Hepatocyte (in vitro differentiated cells): ENCODE results near the gene COPZ2. TPM values are rescaled to one million over a fixed set of nuclear protein-coding genes. Genes with fewer than 3 reads are reported as not detected.

Experiments used
- DNase-seq: peaks from one replicate; pipeline ENCODE4 v3.0.0-alpha.2; 2016; ENCODE audit warnings: low spot score
- H2AFZ ChIP-seq: fragments of 200-600 bp; sonication (generic); 2 replicates; pipeline ENCODE4 v1.6.0; 2016; ENCODE audit warnings: antibody characterized with exemption, mild to moderate bottlenecking
- H3K27ac ChIP-seq: fragments of 200-600 bp; sonication (generic); 2 replicates; pipeline ENCODE4 v1.5.1; 2016; ENCODE audit warnings: mild to moderate bottlenecking
- H3K27me3 ChIP-seq: fragments of 200-600 bp; sonication (generic); 2 replicates; pipeline ENCODE4 v1.6.1; 2016
- H3K36me3 ChIP-seq: fragments of 200-600 bp; sonication (generic); replicated peaks from 2 replicates; pipeline ENCODE4 v1.5.1; 2016; ENCODE audit warnings: low read depth; ENCODE audit not compliant: insufficient read depth
- H3K4me1 ChIP-seq: fragments of 200-600 bp; sonication (generic); 2 replicates; pipeline ENCODE4 v1.5.1; 2016; ENCODE audit warnings: mild to moderate bottlenecking, moderate library complexity; ENCODE audit not compliant: insufficient read depth
- H3K4me2 ChIP-seq: fragments of 200-600 bp; sonication (generic); 2 replicates; pipeline ENCODE4 v1.6.0; 2016
- H3K4me3 ChIP-seq: fragments of 200-600 bp; sonication (generic); 2 replicates; pipeline ENCODE4 v1.5.1; 2016; ENCODE audit warnings: mild to moderate bottlenecking
- H3K79me2 ChIP-seq: fragments of 200-600 bp; sonication (generic); 2 replicates; pipeline ENCODE4 v1.6.0; 2017; ENCODE audit warnings: mild to moderate bottlenecking
- H3K9me2 ChIP-seq: fragments of 200-600 bp; sonication (generic); replicated peaks from 2 replicates; pipeline ENCODE4 v1.6.0; 2017; ENCODE audit warnings: mild to moderate bottlenecking; ENCODE audit not compliant: insufficient read depth
- H3K9me3 ChIP-seq: fragments of 200-600 bp; sonication (generic); 2 replicates; pipeline ENCODE4 v1.5.1; 2016; ENCODE audit warnings: low read depth, mild to moderate bottlenecking
- H4K20me1 ChIP-seq: fragments of 200-600 bp; sonication (generic); 2 replicates; pipeline ENCODE4 v1.6.0; 2016; ENCODE audit warnings: mild to moderate bottlenecking; ENCODE audit not compliant: insufficient read depth, poor library complexity, severe bottlenecking
- EZH2 ChIP-seq: fragments of 200-600 bp; sonication (generic); IDR thresholded peaks from 2 replicates; pipeline ENCODE4 v1.6.1; 2016; ENCODE audit warnings: antibody characterized with exemption, mild to moderate bottlenecking, borderline replicate concordance
- EZH2phosphoT487 ChIP-seq: fragments of 200-600 bp; sonication (generic); IDR thresholded peaks from one replicate; pipeline ENCODE4 v1.6.1; 2018; ENCODE audit warnings: antibody characterized with exemption, mild to moderate bottlenecking, low read depth, moderate library complexity; ENCODE audit not compliant: unreplicated experiment, severe bottlenecking
- WGBS: methylation state at CpG from one replicate; pipeline ENCODE4 v1.1.6; 2016; ENCODE audit warnings: low lambda C conversion rate; ENCODE audit errors: missing lambda C conversion rate; 5-methylcytosine and 5-hydroxymethylcytosine counted together
- polyA plus RNA-seq: library from polyadenylated mRNA; unstranded; fragments of >200 nt; fragmentation: Nextera tagmentation; extraction: Ambion mirVana; gene quantifications from 2 replicates; pipeline ENCODE4 v1.2.1, GENCODE V29; 2016
- total RNA-seq: library from RNA; depleted of rRNA; stranded (reverse); fragments of >200 nt; gene quantifications from 2 replicates; pipeline ENCODE4 v1.2.3, GENCODE V29; 2014
- TF ChIP-seq, protein P1 (sequence below): fragments of 200-600 bp; sonication (generic); IDR thresholded peaks from 2 replicates; pipeline ENCODE4 v1.5.1; 2016; ENCODE audit warnings: antibody characterized with exemption, mild to moderate bottlenecking; ENCODE audit not compliant: poor library complexity

The COPZ2 gene
- total and polyA plus RNA-seq, 2 experiments from 2014 or later: 36.0 to 139 TPM

DNA sequence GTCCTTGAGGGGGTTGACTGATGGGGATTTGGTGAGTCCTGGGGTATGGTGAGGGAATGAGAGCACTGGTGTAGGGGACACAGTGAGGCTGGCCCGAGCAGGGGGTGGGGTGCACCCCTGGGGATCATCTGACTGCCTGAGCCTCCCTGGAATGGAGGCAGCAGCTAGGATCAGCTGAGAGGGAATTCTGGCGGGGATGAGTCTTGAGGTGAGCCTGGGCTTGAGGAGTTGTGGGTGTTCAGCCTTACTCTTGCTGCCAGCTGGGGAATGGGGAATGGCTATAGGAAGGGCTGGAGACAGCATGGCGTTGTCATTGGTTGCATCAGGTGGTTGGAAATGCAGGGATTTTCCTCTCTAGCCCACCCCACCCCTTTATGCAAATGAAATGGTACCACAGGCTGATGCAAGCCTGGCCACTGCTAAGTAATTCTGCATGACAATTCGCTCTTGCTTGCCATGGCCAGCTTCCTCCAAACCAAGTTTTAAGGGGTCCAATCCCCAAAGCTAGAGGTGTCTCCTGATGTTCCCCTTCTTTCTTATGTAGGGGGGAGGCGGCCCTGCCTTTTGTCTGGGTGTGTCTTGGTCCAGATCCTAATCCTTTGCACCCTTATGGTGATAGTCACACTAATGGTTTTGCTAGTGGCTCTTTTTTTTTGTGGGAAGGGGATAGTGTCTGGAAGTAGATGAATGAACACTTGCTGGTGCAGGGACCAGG is 18.1 kb upstream of the COPZ2 start:
- Histone ChIP-seq H3K36me3 (no peaks in the 10 kb centered on the region), H3K9me3 (no peaks in the 10 kb centered on the region), H4K20me1 (peaks cover 45% of the 10 kb centered on the region), H3K4me3 (no peak overlapping the region), H3K27me3 (no peaks in the 10 kb centered on the region), H3K79me2 (peaks cover 62% of the 10 kb centered on the region), H3K27ac (peak overlapping the region; percentile 48), H2AFZ (no peak overlapping the region), H3K9me2 (no peaks in the 10 kb centered on the region), H3K4me2 (peak overlapping the region; percentile 80), H3K4me1 (peaks cover 46% of the 10 kb centered on the region)
- WGBS: 88% methylated on average over 5 of the region's 5 CpGs
- peak; percentile 48 for DNase-seq
- TF ChIP-seq, protein P1, sequence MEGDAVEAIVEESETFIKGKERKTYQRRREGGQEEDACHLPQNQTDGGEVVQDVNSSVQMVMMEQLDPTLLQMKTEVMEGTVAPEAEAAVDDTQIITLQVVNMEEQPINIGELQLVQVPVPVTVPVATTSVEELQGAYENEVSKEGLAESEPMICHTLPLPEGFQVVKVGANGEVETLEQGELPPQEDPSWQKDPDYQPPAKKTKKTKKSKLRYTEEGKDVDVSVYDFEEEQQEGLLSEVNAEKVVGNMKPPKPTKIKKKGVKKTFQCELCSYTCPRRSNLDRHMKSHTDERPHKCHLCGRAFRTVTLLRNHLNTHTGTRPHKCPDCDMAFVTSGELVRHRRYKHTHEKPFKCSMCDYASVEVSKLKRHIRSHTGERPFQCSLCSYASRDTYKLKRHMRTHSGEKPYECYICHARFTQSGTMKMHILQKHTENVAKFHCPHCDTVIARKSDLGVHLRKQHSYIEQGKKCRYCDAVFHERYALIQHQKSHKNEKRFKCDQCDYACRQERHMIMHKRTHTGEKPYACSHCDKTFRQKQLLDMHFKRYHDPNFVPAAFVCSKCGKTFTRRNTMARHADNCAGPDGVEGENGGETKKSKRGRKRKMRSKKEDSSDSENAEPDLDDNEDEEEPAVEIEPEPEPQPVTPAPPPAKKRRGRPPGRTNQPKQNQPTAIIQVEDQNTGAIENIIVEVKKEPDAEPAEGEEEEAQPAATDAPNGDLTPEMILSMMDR: no peak
- TF ChIP-seq EZH2 (no peak), EZH2phosphoT487 (no peak)

DNA sequence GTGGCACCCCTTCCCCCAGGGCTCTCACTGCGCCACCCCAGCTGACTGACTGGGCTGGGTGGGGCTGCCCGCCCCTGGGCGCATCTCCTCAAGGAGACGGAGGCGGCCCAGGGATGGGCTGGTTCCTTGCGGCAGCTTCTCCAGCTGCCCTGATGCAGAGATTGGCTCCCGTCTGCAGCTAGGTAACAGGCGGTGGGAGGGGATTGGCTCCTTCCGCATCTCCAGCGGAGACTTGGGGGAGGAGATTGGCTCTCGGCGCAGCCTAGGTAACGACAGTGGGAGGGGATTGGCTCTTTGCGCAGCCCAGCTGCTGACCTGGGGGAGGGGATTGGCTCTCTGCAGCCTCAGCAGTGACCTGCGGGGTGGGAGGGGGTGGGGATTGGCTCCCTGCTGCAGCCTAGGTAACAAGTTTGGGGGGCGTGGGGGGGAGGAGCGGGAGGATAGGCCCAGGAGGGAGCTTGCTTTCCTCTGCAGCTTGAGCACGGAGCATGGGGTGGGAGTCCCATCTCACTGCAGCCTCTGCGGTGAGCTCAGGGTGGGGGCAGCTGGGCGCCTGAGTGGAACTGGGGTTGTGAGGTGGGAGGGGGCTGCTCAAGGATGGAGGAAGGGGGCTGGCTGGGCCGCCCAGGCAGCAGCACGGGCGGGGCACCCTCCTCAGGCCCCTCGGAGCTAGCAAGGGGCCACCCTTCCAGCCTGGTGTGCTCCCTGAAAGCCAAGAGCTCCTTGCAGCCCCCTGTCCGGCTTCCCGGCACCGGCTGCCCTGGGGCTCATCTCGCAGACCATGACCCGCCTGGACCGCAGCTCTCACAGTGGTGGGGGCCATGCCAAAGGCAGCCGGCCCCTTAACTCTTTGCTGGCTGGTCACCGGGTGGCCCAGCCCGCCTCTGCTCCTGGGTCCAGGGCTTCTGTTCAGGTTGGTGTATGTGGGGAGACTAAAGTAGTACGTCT is 16.9 kb upstream of the COPZ2 start:
- DNase-seq: peak; percentile 89
- WGBS: 39% methylated on average over 27 of the region's 34 CpGs
- Histone ChIP-seq H3K9me3 (no peaks in the 10 kb centered on the region), H3K4me1 (peaks cover 57% of the 10 kb centered on the region), H2AFZ (no peak overlapping the region), H3K9me2 (no peaks in the 10 kb centered on the region), H3K4me3 (no peak overlapping the region), H3K79me2 (peaks cover 68% of the 10 kb centered on the region), H3K36me3 (no peaks in the 10 kb centered on the region), H3K4me2 (peak overlapping the region; percentile 80), H3K27me3 (no peaks in the 10 kb centered on the region), H3K27ac (peak overlapping the region; percentile 87), H4K20me1 (peaks cover 49% of the 10 kb centered on the region)
- no peak for TF ChIP-seq EZH2
- TF ChIP-seq, protein P1: no peak
- no peak for TF ChIP-seq EZH2phosphoT487

DNA sequence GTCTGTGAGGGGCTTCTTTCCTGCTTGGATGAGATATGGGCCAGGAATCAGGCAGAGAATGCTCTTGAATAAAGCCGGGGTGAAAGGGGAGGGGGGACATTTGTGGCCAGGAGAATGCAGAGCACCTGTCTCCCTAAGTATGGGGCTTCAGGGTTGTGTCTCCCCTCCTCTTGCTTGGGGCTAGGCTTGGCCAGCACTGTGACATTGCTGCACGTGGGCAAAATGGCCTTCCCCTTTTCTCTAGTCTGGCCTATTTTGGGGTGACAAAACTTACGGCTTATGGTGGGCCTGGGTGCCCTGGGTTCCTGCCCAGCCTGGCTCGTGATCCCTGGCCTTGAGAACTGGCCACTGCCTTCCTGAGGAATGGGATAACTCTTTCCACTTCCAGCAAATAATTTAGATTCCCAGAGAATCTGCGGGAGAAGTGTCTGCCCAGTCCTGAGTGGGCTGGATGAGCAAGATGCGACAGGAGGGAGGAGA is 16.2 kb upstream of the COPZ2 start:
- Histone ChIP-seq H3K4me2 (peak overlapping the region; percentile 80), H3K9me2 (no peaks in the 10 kb centered on the region), H4K20me1 (peaks cover 49% of the 10 kb centered on the region), H3K79me2 (peaks cover 76% of the 10 kb centered on the region), H3K27me3 (no peaks in the 10 kb centered on the region), H3K4me3 (no peak overlapping the region), H2AFZ (no peak overlapping the region), H3K27ac (peak overlapping the region; percentile 87), H3K36me3 (no peaks in the 10 kb centered on the region), H3K4me1 (peaks cover 58% of the 10 kb centered on the region), H3K9me3 (no peaks in the 10 kb centered on the region)
- DNase-seq: no peak
- TF ChIP-seq, protein P1: no peak
- TF ChIP-seq EZH2: no peak
- no peak for TF ChIP-seq EZH2phosphoT487
- WGBS: 49% methylated on average over 6 of the region's 6 CpGs
